GM18517 (cell line): ENCODE results near the gene SLC9A6.

ENCODE experiments used
- ATAC-seq: cut with Tn5 transposase; IDR thresholded peaks from one replicate; pipeline ENCODE4 v1.9.1; 2021; ENCODE audit warnings: mild to moderate bottlenecking, moderate library complexity; ENCODE audit not compliant: unreplicated experiment

The SLC9A6 gene

GRCh38 chrX:135985157-135985972, at the start of gene SLC9A6:
Gene SLC9A6, plus strand, starts transcription at chrX:135985435. Its CDS starts 224 bp downstream, at chrX:135985659.
- peak; percentile 74 for ATAC-seq

DNA sequence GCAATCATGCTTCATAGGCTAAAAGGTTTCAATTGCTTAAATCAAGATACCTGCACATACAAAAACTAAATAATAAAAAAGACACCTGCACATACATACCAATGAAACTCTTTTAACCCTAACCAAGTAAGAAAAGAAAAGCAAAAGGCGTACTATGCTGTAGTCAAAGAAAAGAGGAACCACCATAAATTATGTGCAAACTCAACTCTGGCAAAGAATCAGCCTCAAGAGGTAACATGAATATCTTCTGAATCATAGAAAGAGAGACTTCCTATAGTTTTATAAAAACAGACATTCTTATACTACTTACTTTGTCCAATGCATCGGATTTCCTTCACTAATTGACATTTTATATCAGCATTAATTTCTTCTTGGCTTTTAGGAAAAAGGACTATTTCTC, 40.7 kb upstream of the SLC9A6 start:
- no peak for ATAC-seq

GRCh38 chrX:135951291-135951690, 33.9 kb upstream of the SLC9A6 start:
- ATAC-seq: no peak

GRCh38 chrX:135973025-135973547, 12.1 kb upstream of the SLC9A6 start:
- ATAC-seq: peak; percentile 50

GRCh38 chrX:135973548-135974278, 11.5 kb upstream of the SLC9A6 start, which contains the start of gene MMGT1:
Gene MMGT1, minus strand, starts transcription at chrX:135973988. Its CDS starts 313 bp downstream, at chrX:135973675.
- peak; percentile 69 for ATAC-seq

- ATAC-seq: no peak
Observed at GRCh38 chrX:135974279-135974856, 10.9 kb upstream of the SLC9A6 start.

DNA sequence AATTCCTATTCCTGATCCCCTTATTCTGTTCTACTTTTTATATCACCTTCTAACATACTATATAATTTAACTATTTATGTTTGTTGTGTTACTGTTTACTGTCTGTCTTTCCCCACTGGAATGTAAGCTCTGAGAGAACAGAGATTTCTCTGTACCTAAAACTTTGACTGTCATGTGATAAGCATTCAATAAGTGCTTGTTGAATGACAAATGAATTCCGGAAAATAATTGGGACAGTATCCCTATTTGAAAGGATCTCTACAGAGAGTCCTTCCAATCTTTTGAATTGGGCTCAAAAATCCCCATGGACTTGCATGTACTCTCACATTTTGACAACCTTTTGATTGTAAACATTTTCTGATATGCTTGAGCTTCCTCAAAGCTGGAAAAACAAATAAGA, 9.8 kb upstream of the SLC9A6 start:
- no peak for ATAC-seq

- no peak for ATAC-seq
Observed at GRCh38 chrX:135977611-135978010, 7.6 kb upstream of the SLC9A6 start.

DNA sequence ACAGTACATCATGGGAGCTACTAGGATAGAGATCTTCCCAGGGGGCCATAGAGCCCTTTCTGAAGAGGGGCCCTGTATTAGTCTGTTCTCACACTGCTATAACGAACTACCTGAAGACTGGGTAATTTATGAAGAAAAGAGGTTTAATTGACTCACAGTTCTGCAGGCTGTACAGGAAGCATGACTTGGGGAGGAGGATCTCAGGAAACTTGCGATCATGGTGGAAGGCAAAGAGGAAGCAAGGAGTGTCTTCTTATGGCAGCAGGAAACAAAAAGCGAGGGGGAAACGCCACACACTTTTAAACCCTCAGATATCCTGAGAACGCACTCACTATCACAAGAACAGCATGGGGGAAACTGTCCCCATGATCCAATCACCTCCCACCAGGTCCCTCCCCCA, 4.2 kb upstream of the SLC9A6 start:
- ATAC-seq: no peak

- no peak for ATAC-seq
Observed at GRCh38 chrX:135981668-135982067, 3.6 kb upstream of the SLC9A6 start.

GRCh38 chrX:135982860-135983259, 2.4 kb upstream of the SLC9A6 start:
- no peak for ATAC-seq

DNA sequence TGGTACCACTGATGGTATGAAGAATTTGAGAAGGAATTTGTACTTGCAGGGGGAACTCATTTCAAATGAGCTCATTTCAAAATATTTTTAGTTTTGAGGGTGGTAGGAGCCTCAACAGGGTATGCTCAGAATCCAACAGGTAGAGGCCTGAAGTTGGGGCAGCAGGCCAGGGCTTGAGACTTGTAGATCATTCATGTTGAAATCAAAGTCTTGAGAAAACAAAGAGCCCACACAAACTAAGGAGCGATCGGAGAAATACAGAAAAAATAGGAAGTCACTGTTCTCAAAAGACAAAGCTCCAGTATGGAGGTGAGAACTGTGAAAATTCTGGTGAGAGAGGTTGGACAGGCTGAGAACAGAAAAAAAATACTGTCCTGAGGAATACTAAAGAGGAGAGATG, 979 bp upstream of the SLC9A6 start:
- no peak for ATAC-seq

DNA sequence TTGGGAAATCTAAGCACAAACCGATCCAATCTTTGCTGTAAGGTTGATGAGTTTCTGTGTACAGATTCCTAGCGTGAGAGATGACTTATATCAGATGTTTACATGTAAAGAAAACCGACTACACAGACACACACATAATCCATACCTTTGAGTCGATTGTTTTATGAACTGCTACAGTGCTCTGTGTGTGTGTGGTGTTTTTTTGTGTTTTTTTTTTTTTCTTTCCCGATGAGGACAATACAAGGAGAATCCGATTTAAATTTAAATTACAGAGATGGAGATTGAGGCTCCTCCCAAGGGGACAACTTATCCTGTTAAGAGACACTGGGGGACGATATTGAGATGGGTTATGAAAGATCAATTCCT, 461 bp upstream of the SLC9A6 start:
- peak; percentile 33 for ATAC-seq

DNA sequence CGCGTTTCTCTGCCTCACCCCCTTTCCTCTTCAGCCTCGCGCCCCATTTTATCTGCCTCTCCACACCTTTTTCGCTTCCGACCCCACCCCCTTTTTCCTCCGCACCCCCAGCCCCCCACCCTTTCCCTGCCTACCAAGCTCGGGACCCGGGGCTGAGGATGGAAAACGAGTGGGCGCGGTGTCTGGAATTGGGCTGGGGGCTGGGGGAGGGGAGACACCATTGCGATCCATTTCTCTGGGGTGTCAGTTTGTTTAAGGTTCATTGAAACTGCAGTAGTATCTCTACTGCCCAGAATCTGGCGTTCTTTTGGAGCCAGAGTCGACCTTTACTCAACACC, 707 bp downstream of the SLC9A6 start:
- ATAC-seq: no peak

DNA sequence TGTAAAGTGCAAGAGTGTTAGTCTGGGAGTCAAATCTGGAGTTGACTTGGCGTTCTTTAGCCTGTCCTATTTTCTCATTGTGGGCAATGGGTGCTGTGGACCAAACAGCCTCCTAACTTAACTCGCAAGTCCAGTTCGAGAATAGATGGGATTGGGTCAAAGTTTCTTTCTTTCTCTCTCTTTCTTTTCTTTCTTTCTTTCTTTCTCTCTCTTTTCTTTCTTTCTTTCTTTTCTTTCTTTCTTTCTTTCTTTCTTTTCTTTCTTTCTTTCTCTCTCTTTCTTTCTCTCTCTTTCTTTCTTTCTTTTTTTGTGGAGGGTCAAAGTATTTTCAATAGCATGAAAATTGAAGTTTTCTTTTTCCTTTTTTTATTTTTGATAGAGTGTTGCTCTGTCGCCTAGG, 3.0 kb downstream of the SLC9A6 start:
- no peak for ATAC-seq

GRCh38 chrX:136015016-136015415, 29.8 kb downstream of the SLC9A6 start:
- no peak for ATAC-seq

DNA sequence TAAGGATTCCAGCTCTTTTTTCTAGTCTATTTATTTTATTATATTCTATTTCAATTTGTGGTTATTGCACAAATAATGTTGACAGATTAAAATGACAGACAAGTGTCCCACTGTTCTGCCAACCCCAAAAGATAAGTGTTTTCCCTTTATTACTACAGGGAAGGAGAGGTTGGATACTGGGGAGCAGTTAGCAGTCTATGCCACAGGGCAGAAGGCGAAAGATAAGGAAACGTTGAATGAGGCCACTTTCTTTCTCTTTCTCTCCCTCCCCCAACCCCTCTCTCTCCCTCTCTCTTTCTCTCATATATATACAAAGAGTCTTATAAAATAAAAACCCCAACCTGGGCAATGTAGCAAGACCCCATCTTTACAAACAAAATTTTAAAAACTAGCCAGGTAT, 31.6 kb downstream of the SLC9A6 start:
- ATAC-seq: no peak

DNA sequence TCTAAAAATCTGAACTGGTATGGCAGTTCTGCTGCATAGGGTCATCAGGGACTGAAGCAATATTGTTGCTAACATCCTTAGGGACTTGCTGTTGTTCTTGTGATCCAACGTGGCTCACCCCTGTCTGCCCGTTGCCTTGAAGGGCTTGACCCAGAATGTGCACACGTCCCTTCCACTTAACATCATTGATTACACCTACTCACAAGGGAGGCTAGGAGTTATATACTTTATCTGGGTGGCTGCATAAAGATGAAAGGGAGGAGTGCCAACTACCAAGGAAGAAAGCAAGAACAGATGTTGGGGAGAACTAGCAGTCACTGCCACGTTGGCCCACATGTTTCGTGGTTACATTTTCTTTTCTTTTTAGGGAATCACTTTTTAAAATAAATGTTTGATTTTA, 34.0 kb downstream of the SLC9A6 start:
- no peak for ATAC-seq

DNA sequence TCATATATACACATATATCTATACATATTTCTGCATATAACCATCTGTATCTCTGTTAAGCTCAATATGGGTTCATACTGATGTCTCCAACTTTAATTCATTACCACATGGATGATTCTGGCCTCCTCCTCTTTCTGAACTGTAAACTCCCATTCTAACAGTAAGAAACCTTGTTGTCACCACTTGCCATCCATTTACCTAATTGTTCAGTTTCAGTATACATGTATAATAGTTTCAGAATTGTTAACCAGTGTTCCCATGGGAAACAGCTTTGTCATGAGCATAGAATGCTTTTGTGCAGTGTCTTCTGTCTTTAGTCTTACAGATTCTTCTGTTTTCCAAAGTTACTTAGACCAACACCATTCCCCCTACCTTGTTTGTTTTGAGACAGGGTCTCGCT, 35.9 kb downstream of the SLC9A6 start:
- ATAC-seq: peak; percentile 81

- no peak for ATAC-seq
Observed at GRCh38 chrX:136021903-136022302, 36.7 kb downstream of the SLC9A6 start.

- ATAC-seq: no peak
Observed at GRCh38 chrX:136025091-136025490, 39.9 kb downstream of the SLC9A6 start.
